ENCODE results near the gene SDF2L1. TPM values are rescaled to one million over a fixed set of nuclear protein-coding genes. Genes with fewer than 3 reads are reported as not detected.

The SDF2L1 gene
- total RNA-seq, 1 donor from 2014 or later = 4.3 TPM

GRCh38 chr22:21665047-21665851, 23.1 kb downstream of the SDF2L1 start:
- peak overlapping the region; percentile 95 for H3K4me3 ChIP-seq
- no peak overlapping the region for H3K9ac ChIP-seq
- H3K9me3 Mint-ChIP-seq = peaks cover 6% of the 10 kb centered on the region
- no peaks in the 10 kb centered on the region for H3K9me3 ChIP-seq (ENCODE audit: low read depth)
- H3K36me3 Mint-ChIP-seq = no peaks in the 10 kb centered on the region
- peaks cover 4% of the 10 kb centered on the region for H3K4me1 ChIP-seq
- H3K79me2 ChIP-seq (ENCODE audit: low read depth) = peaks cover 14% of the 10 kb centered on the region
- peaks cover 10% of the 10 kb centered on the region for H3F3A ChIP-seq (ENCODE audit: low read depth)
- H3K27ac Mint-ChIP-seq = peak overlapping the region; percentile 89
- H3K4me3 Mint-ChIP-seq = peak overlapping the region; percentile 96
- no peaks in the 10 kb centered on the region for H3K36me3 ChIP-seq
- H3K4me1 Mint-ChIP-seq = peaks cover 16% of the 10 kb centered on the region
- no peak overlapping the region for H3K27ac ChIP-seq
- peak overlapping the region; percentile 95 for H2AFZ ChIP-seq (replicated peaks)
- no peaks in the 10 kb centered on the region for H4K20me1 ChIP-seq (ENCODE audit: low read depth)
- peaks cover 10% of the 10 kb centered on the region for H3K27me3 Mint-ChIP-seq (ENCODE audit: insufficient read depth, low read depth)
- H3K4me2 ChIP-seq = peak overlapping the region; percentile 79
- no peaks in the 10 kb centered on the region for H3K27me3 ChIP-seq
- DNase-seq (ENCODE audit: low spot score) = no peak
- TF ChIP-seq EZH2 (IDR thresholded peaks at IDR 0.05) (no peak), EZH2phosphoT487 (IDR thresholded peaks at IDR 0.05) (no peak), CTCF (IDR thresholded peaks at IDR 0.05) (no peak)

GRCh38 chr22:21666786-21667185, 24.7 kb downstream of the SDF2L1 start:
- Histone ChIP-seq H3K4me3 (peak overlapping the region; percentile 95), H4K20me1 (ENCODE audit: low read depth) (no peaks in the 10 kb centered on the region), H3K36me3 (no peaks in the 10 kb centered on the region), H3K27me3 (no peaks in the 10 kb centered on the region), H3K9me3 (ENCODE audit: low read depth) (no peaks in the 10 kb centered on the region), H3K4me2 (peak overlapping the region; percentile 79), H3K9ac (no peak overlapping the region), H3K27ac (no peak overlapping the region), H3K4me1 (peaks cover 4% of the 10 kb centered on the region), H2AFZ (replicated peaks) (no peak overlapping the region), H3K79me2 (ENCODE audit: low read depth) (peaks cover 14% of the 10 kb centered on the region), H3F3A (ENCODE audit: low read depth) (peaks cover 10% of the 10 kb centered on the region)
- Mint-ChIP-seq H3K27me3 (ENCODE audit: insufficient read depth, low read depth) (peaks cover 9% of the 10 kb centered on the region), H3K4me3 (peak overlapping the region; percentile 96), H3K27ac (no peak overlapping the region), H3K9me3 (peaks cover 6% of the 10 kb centered on the region), H3K4me1 (peaks cover 16% of the 10 kb centered on the region), H3K36me3 (peaks cover 2% of the 10 kb centered on the region)
- no peak for DNase-seq (ENCODE audit: low spot score)
- TF ChIP-seq EZH2 (IDR thresholded peaks at IDR 0.05) = no peak
- no peak for TF ChIP-seq EZH2phosphoT487 (IDR thresholded peaks at IDR 0.05)
- TF ChIP-seq CTCF (IDR thresholded peaks at IDR 0.05) = no peak

- TF ChIP-seq EZH2phosphoT487 (IDR thresholded peaks at IDR 0.05) (no peak), CTCF (IDR thresholded peaks at IDR 0.05) (no peak), EZH2 (IDR thresholded peaks at IDR 0.05) (no peak)
- H3K4me1 ChIP-seq = peaks cover 4% of the 10 kb centered on the region
- peaks cover 4% of the 10 kb centered on the region for H3K9me3 Mint-ChIP-seq
- H3K4me2 ChIP-seq = no peak overlapping the region
- H3K27ac ChIP-seq = no peak overlapping the region
- H3K27me3 ChIP-seq = no peaks in the 10 kb centered on the region
- peaks cover 2% of the 10 kb centered on the region for H3K36me3 Mint-ChIP-seq
- peak overlapping the region; percentile 40 for H3K4me3 Mint-ChIP-seq
- no peak overlapping the region for H3K27ac Mint-ChIP-seq
- H3K4me3 ChIP-seq = no peak overlapping the region
- H4K20me1 ChIP-seq (ENCODE audit: low read depth) = no peaks in the 10 kb centered on the region
- peaks cover 14% of the 10 kb centered on the region for H3K79me2 ChIP-seq (ENCODE audit: low read depth)
- no peak for DNase-seq (ENCODE audit: low spot score)
- H3K9me3 ChIP-seq (ENCODE audit: low read depth) = no peaks in the 10 kb centered on the region
- H3K27me3 Mint-ChIP-seq (ENCODE audit: insufficient read depth, low read depth) = peaks cover 8% of the 10 kb centered on the region
- H3K4me1 Mint-ChIP-seq = peaks cover 13% of the 10 kb centered on the region
- H3K36me3 ChIP-seq = no peaks in the 10 kb centered on the region
- H2AFZ ChIP-seq (replicated peaks) = no peak overlapping the region
- no peak overlapping the region for H3K9ac ChIP-seq
- peaks cover 10% of the 10 kb centered on the region for H3F3A ChIP-seq (ENCODE audit: low read depth)
These were observed 26.9 kb downstream of the SDF2L1 start for GRCh38 chr22:21669026-21669425.

Data from neural progenitor cell (in vitro differentiated cells).